ENCODE results near the gene TNFSF9.

GRCh38 chr19:6533746-6534418, 3.1 kb downstream of the TNFSF9 start:
- no peak for TF ChIP-seq CTCF (IDR thresholded peaks at IDR 0.05)
- no peak for TF ChIP-seq POLR2A (IDR thresholded peaks at IDR 0.05)
